ENCODE results near the gene TCERG1L.

TCERG1L gene

DNA sequence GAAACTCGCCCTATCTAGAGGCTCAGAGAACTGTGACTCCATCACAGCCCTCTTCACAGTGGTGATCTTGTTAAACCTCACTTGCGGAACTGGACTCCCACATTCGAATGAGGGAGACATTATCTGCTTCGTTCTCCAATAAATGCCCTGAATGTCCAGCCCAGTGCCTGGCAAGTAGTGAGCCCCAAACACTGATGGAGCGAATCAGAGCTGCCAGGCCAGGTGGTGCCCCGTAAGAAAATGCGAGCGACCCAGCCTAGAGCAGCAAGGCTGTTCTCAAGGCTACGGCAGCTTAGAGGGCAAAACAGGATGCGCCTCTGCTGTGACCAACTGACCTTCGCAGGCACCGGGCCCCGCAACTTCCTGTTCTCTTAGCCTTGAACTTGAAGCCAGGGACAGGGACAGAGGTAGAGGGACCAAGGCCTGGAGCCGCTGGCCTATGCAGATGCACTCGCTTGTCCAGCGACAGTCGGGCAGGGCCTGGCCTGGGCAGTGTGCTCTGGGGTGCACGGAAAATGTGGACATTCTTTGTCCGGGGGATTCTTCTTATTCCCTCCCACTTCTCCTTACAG, 217.6 kb downstream of the TCERG1L start:
- H3K4me3 ChIP-seq (ENCODE audit: low read depth, low read length) = no peak overlapping the region
- H3K27ac ChIP-seq (ENCODE audit: low read depth, low read length) = no peak overlapping the region; the same call in 1 of the 2 replicates
- no peaks in the 10 kb centered on the region for H3K9me3 ChIP-seq (ENCODE audit: control insufficient read depth, insufficient read depth, low read depth, low read length)
- H3K36me3 ChIP-seq (ENCODE audit: control insufficient read depth, insufficient read depth, low read length) = no peaks in the 10 kb centered on the region
- H3K27me3 ChIP-seq (ENCODE audit: control insufficient read depth, insufficient read depth, low read length) = no peaks in the 10 kb centered on the region
- H3K4me1 ChIP-seq (ENCODE audit: control insufficient read depth, insufficient read depth, low read length) = peaks cover 17% of the 10 kb centered on the region
- no peak overlapping the region for H3K9ac ChIP-seq (ENCODE audit: low read length)

DNA sequence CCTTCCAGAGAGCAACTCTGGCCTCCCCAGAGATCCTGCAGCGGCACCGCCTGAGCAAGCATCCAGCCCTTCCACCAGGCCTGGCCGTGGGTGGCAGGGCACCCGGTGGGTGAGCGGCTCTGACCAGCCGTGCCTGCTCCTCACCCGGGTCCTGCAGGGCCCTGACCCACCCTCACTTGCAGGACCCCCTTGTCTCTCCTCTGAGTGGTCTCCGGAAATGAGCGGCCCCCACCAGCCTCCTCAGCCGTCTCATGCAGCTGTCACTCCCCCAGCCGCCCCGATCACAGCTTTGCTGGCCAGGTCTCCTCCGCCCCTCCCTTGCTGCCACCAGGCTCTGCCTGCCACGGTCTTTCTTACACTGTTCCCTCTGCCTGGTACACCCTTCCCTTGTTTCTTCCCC, 218.2 kb downstream of the TCERG1L start:
- Histone ChIP-seq H3K9me3 (ENCODE audit: control insufficient read depth, insufficient read depth, low read depth, low read length) (no peaks in the 10 kb centered on the region), H3K27ac (ENCODE audit: low read depth, low read length) (no peak overlapping the region), H3K4me3 (ENCODE audit: low read depth, low read length) (no peak overlapping the region), H3K9ac (ENCODE audit: low read length) (no peak overlapping the region), H3K4me1 (ENCODE audit: control insufficient read depth, insufficient read depth, low read length) (peaks cover 17% of the 10 kb centered on the region), H3K36me3 (ENCODE audit: control insufficient read depth, insufficient read depth, low read length) (no peaks in the 10 kb centered on the region), H3K27me3 (ENCODE audit: control insufficient read depth, insufficient read depth, low read length) (no peaks in the 10 kb centered on the region)

GRCh38 chr10:131092876-131093275, 218.6 kb downstream of the TCERG1L start:
- no peak overlapping the region for H3K4me3 ChIP-seq (ENCODE audit: low read depth, low read length)
- H3K4me1 ChIP-seq (ENCODE audit: control insufficient read depth, insufficient read depth, low read length) = peaks cover 17% of the 10 kb centered on the region
- H3K9ac ChIP-seq (ENCODE audit: low read length) = no peak overlapping the region
- H3K9me3 ChIP-seq (ENCODE audit: control insufficient read depth, insufficient read depth, low read depth, low read length) = no peaks in the 10 kb centered on the region
- H3K36me3 ChIP-seq (ENCODE audit: control insufficient read depth, insufficient read depth, low read length) = no peaks in the 10 kb centered on the region
- no peak overlapping the region for H3K27ac ChIP-seq (ENCODE audit: low read depth, low read length)
- no peaks in the 10 kb centered on the region for H3K27me3 ChIP-seq (ENCODE audit: control insufficient read depth, insufficient read depth, low read length)

DNA sequence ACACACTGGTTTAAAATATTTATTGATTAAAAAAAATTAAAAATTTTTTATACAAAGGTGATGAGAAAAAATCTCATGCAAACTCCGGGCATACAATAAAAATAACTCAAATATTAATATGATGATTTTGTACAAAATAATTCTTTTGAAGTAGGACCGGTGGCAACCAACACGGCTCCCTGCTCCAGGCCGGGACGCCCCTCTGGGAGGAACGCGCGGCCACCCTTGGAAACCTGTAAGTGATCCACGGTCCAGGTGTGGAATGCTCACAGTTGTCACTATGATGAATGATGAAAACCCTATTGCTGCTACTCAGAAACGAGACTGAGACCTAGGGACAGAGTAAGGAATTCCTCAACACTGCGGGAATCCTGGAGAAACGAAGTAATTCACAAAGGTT, 219.1 kb downstream of the TCERG1L start:
- Histone ChIP-seq H3K4me3 (ENCODE audit: low read depth, low read length) (no peak overlapping the region), H3K36me3 (ENCODE audit: control insufficient read depth, insufficient read depth, low read length) (no peaks in the 10 kb centered on the region), H3K4me1 (ENCODE audit: control insufficient read depth, insufficient read depth, low read length) (peaks cover 17% of the 10 kb centered on the region), H3K27me3 (ENCODE audit: control insufficient read depth, insufficient read depth, low read length) (no peaks in the 10 kb centered on the region), H3K9ac (ENCODE audit: low read length) (no peak overlapping the region), H3K9me3 (ENCODE audit: control insufficient read depth, insufficient read depth, low read depth, low read length) (no peaks in the 10 kb centered on the region), H3K27ac (ENCODE audit: low read depth, low read length) (no peak overlapping the region)

DNA sequence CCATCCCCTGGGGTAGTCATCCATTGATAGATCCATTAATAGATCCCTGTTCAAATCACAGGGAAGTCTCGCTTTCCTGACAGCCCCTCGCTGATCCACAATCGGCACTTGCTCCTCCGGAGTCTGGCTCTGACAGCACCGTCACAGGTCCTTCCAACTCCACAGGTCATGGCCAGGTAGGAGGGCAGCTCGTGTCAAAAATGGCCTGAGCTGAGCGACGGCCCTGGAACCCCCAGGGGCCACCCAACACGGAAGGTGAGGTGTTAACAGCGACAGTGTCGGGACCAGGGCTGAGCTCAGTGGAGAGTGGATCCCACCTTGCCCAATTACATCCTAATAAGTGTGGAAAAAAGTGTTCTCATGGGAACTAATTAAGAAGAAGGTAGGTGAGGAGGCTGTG, 219.8 kb downstream of the TCERG1L start:
- Histone ChIP-seq H3K36me3 (ENCODE audit: control insufficient read depth, insufficient read depth, low read length) (no peaks in the 10 kb centered on the region), H3K9ac (ENCODE audit: low read length) (no peak overlapping the region), H3K27ac (ENCODE audit: low read depth, low read length) (no peak overlapping the region), H3K4me3 (ENCODE audit: low read depth, low read length) (no peak overlapping the region), H3K9me3 (ENCODE audit: control insufficient read depth, insufficient read depth, low read depth, low read length) (no peaks in the 10 kb centered on the region), H3K4me1 (ENCODE audit: control insufficient read depth, insufficient read depth, low read length) (peaks cover 17% of the 10 kb centered on the region), H3K27me3 (ENCODE audit: control insufficient read depth, insufficient read depth, low read length) (no peaks in the 10 kb centered on the region)

DNA sequence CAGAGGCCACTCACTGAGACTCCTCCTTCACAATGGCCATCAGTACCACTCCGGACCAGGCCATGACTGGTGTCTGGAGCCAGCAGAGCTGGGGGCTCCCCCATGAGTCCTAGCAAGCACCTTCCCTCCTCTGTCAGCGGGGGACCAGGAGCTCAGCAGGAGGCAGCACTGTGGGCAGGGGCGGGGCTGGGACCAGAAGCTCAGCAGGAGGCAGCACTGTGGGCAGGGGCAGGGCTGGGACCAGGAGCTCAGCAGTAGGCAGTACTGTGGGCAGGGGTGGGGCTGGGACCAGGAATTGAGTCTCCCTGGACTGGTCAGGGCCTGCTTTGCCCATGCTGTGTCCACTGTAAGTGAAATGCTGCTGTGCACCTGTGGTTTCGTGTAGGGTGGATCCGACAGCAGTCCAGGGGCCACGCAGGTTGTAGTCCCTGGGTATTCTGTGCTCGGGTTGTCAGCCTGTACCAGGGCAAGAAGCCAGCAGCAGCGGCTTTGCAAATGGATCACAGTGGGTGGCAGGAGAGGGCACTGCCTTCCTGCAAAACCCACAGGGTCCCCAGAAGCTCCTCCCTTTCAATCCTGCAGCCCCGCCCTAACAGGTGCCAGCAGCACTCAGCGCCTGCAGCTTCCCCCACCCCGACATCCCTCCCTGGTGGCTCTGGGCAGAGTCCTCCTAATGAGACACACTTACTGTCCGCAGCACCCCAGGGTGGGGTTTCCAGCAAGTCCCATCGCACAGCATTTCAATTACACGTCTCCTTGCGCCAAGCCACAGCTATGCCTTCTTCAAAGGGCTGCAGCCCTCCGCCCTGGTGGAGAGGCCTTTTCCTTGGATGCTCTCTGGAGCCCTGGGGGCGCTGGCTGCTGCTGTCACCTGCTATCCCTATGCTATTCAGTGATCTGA, 220.5 kb downstream of the TCERG1L start:
- H3K9ac ChIP-seq (ENCODE audit: low read length) = no peak overlapping the region
- no peak overlapping the region for H3K27ac ChIP-seq (ENCODE audit: low read depth, low read length)
- H3K36me3 ChIP-seq (ENCODE audit: control insufficient read depth, insufficient read depth, low read length) = no peaks in the 10 kb centered on the region
- no peaks in the 10 kb centered on the region for H3K9me3 ChIP-seq (ENCODE audit: control insufficient read depth, insufficient read depth, low read depth, low read length)
- H3K4me1 ChIP-seq (ENCODE audit: control insufficient read depth, insufficient read depth, low read length) = peaks cover 17% of the 10 kb centered on the region
- H3K4me3 ChIP-seq (ENCODE audit: low read depth, low read length) = no peak overlapping the region
- no peaks in the 10 kb centered on the region; the same call in 1 of the 2 replicates for H3K27me3 ChIP-seq (ENCODE audit: control insufficient read depth, insufficient read depth, low read length)

- H3K9ac ChIP-seq (ENCODE audit: low read length) = no peak overlapping the region
- H3K9me3 ChIP-seq (ENCODE audit: control insufficient read depth, insufficient read depth, low read depth, low read length) = no peaks in the 10 kb centered on the region
Measured at GRCh38 chr10:131089861-131090260, 221.7 kb downstream of the TCERG1L start.

DNA sequence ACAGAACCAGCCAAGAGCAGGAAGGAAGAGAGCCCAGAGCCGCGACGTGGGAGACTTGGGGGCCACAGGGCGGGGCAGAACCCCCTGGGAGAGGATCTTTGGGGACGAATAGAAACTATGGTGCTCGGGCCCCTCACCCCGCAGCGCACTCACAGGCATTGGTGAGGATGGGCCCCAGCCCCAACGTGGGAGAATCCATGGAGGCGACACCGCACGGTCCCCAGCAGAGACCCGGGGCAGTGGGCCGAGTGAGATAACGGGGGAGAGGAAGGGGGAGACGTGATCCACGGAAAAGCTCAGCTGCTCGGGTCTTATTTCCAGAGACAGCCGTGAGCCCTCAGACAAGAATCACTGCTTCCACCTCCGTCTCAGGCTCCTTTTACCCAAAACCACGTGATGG, 222.4 kb downstream of the TCERG1L start:
- no peaks in the 10 kb centered on the region for H3K9me3 ChIP-seq (ENCODE audit: control insufficient read depth, insufficient read depth, low read depth, low read length)
- H3K36me3 ChIP-seq (ENCODE audit: control insufficient read depth, insufficient read depth, low read length) = no peaks in the 10 kb centered on the region
- H3K9ac ChIP-seq (ENCODE audit: low read length) = no peak overlapping the region
- no peak overlapping the region for H3K27ac ChIP-seq (ENCODE audit: low read depth, low read length)
- H3K27me3 ChIP-seq (ENCODE audit: control insufficient read depth, insufficient read depth, low read length) = no peaks in the 10 kb centered on the region; the same call in 1 of the 2 replicates
- H3K4me1 ChIP-seq (ENCODE audit: control insufficient read depth, insufficient read depth, low read length) = peaks cover 9% of the 10 kb centered on the region
- no peak overlapping the region for H3K4me3 ChIP-seq (ENCODE audit: low read depth, low read length)

More at GRCh38 chr10:131089861-131090260, 221.7 kb downstream of the TCERG1L start:
- H3K27me3 ChIP-seq (ENCODE audit: control insufficient read depth, insufficient read depth, low read length) = no peaks in the 10 kb centered on the region; the same call in 1 of the 2 replicates
- no peaks in the 10 kb centered on the region for H3K36me3 ChIP-seq (ENCODE audit: control insufficient read depth, insufficient read depth, low read length)
- H3K4me1 ChIP-seq (ENCODE audit: control insufficient read depth, insufficient read depth, low read length) = peaks cover 16% of the 10 kb centered on the region
- no peak overlapping the region for H3K4me3 ChIP-seq (ENCODE audit: low read depth, low read length)
- H3K27ac ChIP-seq (ENCODE audit: low read depth, low read length) = no peak overlapping the region

- Histone ChIP-seq H3K9me3 (ENCODE audit: control insufficient read depth, insufficient read depth, low read depth, low read length) (no peaks in the 10 kb centered on the region), H3K4me3 (ENCODE audit: low read depth, low read length) (no peak overlapping the region), H3K27me3 (ENCODE audit: control insufficient read depth, insufficient read depth, low read length) (no peaks in the 10 kb centered on the region; the same call in 1 of the 2 replicates), H3K9ac (ENCODE audit: low read length) (no peak overlapping the region), H3K27ac (ENCODE audit: low read depth, low read length) (no peak overlapping the region), H3K4me1 (ENCODE audit: control insufficient read depth, insufficient read depth, low read length) (peaks cover 3% of the 10 kb centered on the region), H3K36me3 (ENCODE audit: control insufficient read depth, insufficient read depth, low read length) (no peaks in the 10 kb centered on the region)
Measured at GRCh38 chr10:131088619-131089018, 222.9 kb downstream of the TCERG1L start.

DNA sequence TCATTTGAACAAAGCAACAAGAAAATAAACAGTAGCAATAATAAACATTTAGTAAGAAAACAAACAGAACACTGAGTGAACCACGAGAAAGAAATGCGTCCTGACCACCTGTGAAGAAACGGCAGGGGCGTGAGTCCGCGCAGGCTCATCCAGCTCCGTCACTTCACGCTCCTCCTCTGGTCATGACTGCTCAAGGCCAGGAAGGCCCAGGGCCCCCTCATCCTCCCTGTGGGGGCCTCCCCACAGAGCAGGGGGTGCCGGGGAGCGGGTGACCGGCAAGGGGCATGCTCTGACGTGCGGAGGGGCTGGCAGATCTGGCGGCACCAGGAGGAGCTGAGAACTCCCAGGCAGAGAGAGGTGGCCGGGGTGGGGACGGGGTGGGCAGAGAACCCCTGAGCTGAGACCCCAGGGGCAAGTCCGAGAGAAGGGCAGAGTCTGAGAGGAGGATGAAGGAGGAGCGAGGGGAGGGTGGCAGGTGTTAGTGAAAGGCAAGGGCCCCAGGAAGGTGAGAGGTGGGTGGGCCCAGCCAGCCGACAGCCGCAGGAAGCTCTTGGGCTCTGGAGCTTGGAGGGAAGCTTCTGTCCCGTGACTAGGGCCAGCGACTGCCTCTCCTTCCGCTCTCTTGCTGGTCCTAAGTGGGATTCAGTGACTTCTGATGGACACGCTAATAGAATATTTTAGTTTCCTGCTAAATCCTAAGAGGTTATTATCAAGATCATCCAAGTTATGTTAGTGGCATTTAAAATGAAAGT, 223.9 kb downstream of the TCERG1L start:
- Histone ChIP-seq H3K27me3 (ENCODE audit: control insufficient read depth, insufficient read depth, low read length) (no peaks in the 10 kb centered on the region; the same call in 1 of the 2 replicates), H3K9ac (ENCODE audit: low read length) (no peak overlapping the region), H3K4me1 (ENCODE audit: control insufficient read depth, insufficient read depth, low read length) (no peaks in the 10 kb centered on the region; the same call in none of the 2 replicates), H3K27ac (ENCODE audit: low read depth, low read length) (no peak overlapping the region), H3K36me3 (ENCODE audit: control insufficient read depth, insufficient read depth, low read length) (no peaks in the 10 kb centered on the region), H3K9me3 (ENCODE audit: control insufficient read depth, insufficient read depth, low read depth, low read length) (no peaks in the 10 kb centered on the region), H3K4me3 (ENCODE audit: low read depth, low read length) (no peak overlapping the region)
